Kidney (tissue), 14 donors: ENCODE measurements around the gene CLMN. TPM values are rescaled to one million over a fixed set of nuclear protein-coding genes. Genes with fewer than 3 reads are reported as not detected.

Source experiments
- DNase-seq, 5 donors: peaks; one replicate each; pipeline ENCODE4 v3.0.0-alpha.2; 2013 to 2020
- FAIRE-seq: peaks from 2 replicates; lab custom pipeline; 2012; peaks lifted over from hg19 to GRCh38; lab: Jason Lieb, UNC
- H3K27ac ChIP-seq, 2 donors: one replicate each; pipeline ENCODE4 v1.7.0; 2013; ENCODE audit warnings: low read depth in 2 of 2, low read length in 2 of 2, inconsistent platforms in 1 of 2
- H3K27me3 ChIP-seq: one replicate; pipeline ENCODE4 v1.7.1; 2013; ENCODE audit warnings: low read length, inconsistent platforms; ENCODE audit not compliant: control insufficient read depth, insufficient read depth
- H3K36me3 ChIP-seq, 3 donors: one replicate each; pipeline versions ENCODE4 v1.7.0 to v1.7.1; 2013; ENCODE audit warnings: low read length in 3 of 3, control low read depth in 1 of 3, inconsistent platforms in 1 of 3; ENCODE audit not compliant: insufficient read depth in 3 of 3, control insufficient read depth in 2 of 3
- H3K4me1 ChIP-seq, 3 donors: one replicate each; pipeline versions ENCODE4 v1.7.0 to v1.7.1; 2013; ENCODE audit warnings: low read length in 3 of 3, inconsistent platforms in 1 of 3, low read depth in 1 of 3; ENCODE audit not compliant: control insufficient read depth in 2 of 3, insufficient read depth in 2 of 3
- H3K4me3 ChIP-seq, 3 donors: one replicate each; pipeline versions ENCODE4 v1.7.0 to v1.8.1; 2013; ENCODE audit warnings: low read length in 3 of 3, control low read depth in 1 of 3, inconsistent platforms in 1 of 3
- H3K9ac ChIP-seq, 3 donors: one replicate each; pipeline versions ENCODE4 v1.7.0 to v1.7.1; 2013; ENCODE audit warnings: low read length in 3 of 3, control low read depth in 1 of 3, inconsistent platforms in 1 of 3
- H3K9me3 ChIP-seq, 3 donors: one replicate each; pipeline versions ENCODE4 v1.7.0 to v1.7.1; 2013; ENCODE audit warnings: low read length in 3 of 3, control low read depth in 1 of 3, inconsistent platforms in 1 of 3; ENCODE audit not compliant: control insufficient read depth in 2 of 3, insufficient read depth in 1 of 3
- CTCF ChIP-seq: IDR thresholded peaks from 3 replicates; pipeline ENCODE4 v1.5.1; 2012; ENCODE audit warnings: mild to moderate bottlenecking, moderate library complexity, borderline replicate concordance; ENCODE audit not compliant: insufficient read depth; ENCODE audit errors: extremely low read depth
- intact Hi-C: fragments of 100-400 bp; cut with DNase I; formaldehyde crosslinking; loops from one replicate; pipeline ENCODE4 v1.11.1; 2022
- polyA plus RNA-seq: library from polyadenylated mRNA; stranded (reverse); fragments of 350-450 nt; fragmentation: Illumina TruSeq; extraction: RNeasy Lipid Tissue Mini Kit (QIAGEN cat#74804); gene quantifications from one replicate; pipeline ENCODE4 v1.2.3, GENCODE V29; 2014; ENCODE audit warnings: low read depth, low replicate concordance; ENCODE audit not compliant: insufficient read depth
- total RNA-seq: library from RNA; stranded (reverse); fragmentation: NEBNext Ultra II Directional; extraction: Animal tissue kit (Norgen Biotek cat#: 25700); gene quantifications from one replicate; pipeline ENCODE4 v1.2.1, GENCODE V29; 2021
- donor health status: control.
- donor health status: control.
- donor health status: control.
- donor health status: control.
- donor health status: control.
- donor health status: DM: yes; HTN: yes; CAD: no.
- donor health status: Normal renal cell carcinoma (clear cell type).

Gene CLMN
- total and polyA plus RNA-seq, 2 donors from 2014 or later: 33.1 to 151 TPM

GRCh38 chr14:95228240-95228639 lies 91.5 kb downstream of the CLMN start:
- Histone ChIP-seq H3K4me3 (peak overlapping the region in 1 of 3 donors; percentile 13), H3K27ac (peak overlapping the region; percentile 68 to 91), H3K4me1 (peaks cover 0 to 72% (median 56%) of the 10 kb centered on the region in 3 donors), H3K27me3 (no peaks in the 10 kb centered on the region), H3K36me3 (no peaks in the 10 kb centered on the region), H3K9me3 (no peaks in the 10 kb centered on the region), H3K9ac (no peak overlapping the region)
- FAIRE-seq: no peak
- peak in 1 of 5 donors; percentile 41 for DNase-seq
- intact Hi-C loops: no loop called here
- TF ChIP-seq CTCF: peak; percentile 4

GRCh38 chr14:95227279-95227860 lies 92.3 kb downstream of the CLMN start:
- H3K9ac ChIP-seq: peak overlapping the region in 1 of 3 donors; percentile 48
- no peak for TF ChIP-seq CTCF
- peaks cover 0 to 69% (median 57%) of the 10 kb centered on the region in 3 donors for H3K4me1 ChIP-seq
- intact Hi-C loops: no loop called here
- DNase-seq (peak; percentile 74 to 91 (median 86)), FAIRE-seq (no peak)
- H3K9me3 ChIP-seq: no peaks in the 10 kb centered on the region
- no peaks in the 10 kb centered on the region for H3K36me3 ChIP-seq
- peak overlapping the region; percentile 68 to 91 for H3K27ac ChIP-seq
- H3K27me3 ChIP-seq: no peaks in the 10 kb centered on the region
- H3K4me3 ChIP-seq: peak overlapping the region in 1 of 3 donors; percentile 2

GRCh38 chr14:95226801-95227200 lies 92.9 kb downstream of the CLMN start:
- DNase-seq (peak; percentile 85 to 94 (median 89)), FAIRE-seq (no peak)
- Histone ChIP-seq H3K27ac (peak overlapping the region; percentile 68 to 91), H3K36me3 (no peaks in the 10 kb centered on the region), H3K27me3 (no peaks in the 10 kb centered on the region), H3K9ac (peak overlapping the region in 1 of 3 donors; percentile 48), H3K9me3 (no peaks in the 10 kb centered on the region), H3K4me3 (no peak overlapping the region), H3K4me1 (peaks cover 0 to 64% (median 53%) of the 10 kb centered on the region in 3 donors)
- intact Hi-C loops: no loop called here
- TF ChIP-seq CTCF: no peak
